Upper lobe of right lung (tissue), 1 donor: ENCODE results near the gene MEN1. TPM values are rescaled to one million over a fixed set of nuclear protein-coding genes. Genes with fewer than 3 reads are reported as not detected.

ENCODE experiments used
- ATAC-seq: fragments of 200-7000 bp; cut with Tn5 transposase; one replicate; pipeline ENCODE4 v1.9.1; 2020; ENCODE audit warnings: mild to moderate bottlenecking, moderate library complexity
- DNase-seq: peaks from one replicate; pipeline ENCODE4 v3.0.0-alpha.2; 2020
- H3K27ac ChIP-seq: fragments of 200-600 bp; one replicate; pipeline ENCODE4 v1.8.0; 2022
- H3K27me3 ChIP-seq: fragments of 200-600 bp; one replicate; pipeline ENCODE4 v1.8.0; 2022; ENCODE audit warnings: mild to moderate bottlenecking
- H3K36me3 ChIP-seq: fragments of 200-600 bp; one replicate; pipeline ENCODE4 v1.8.0; 2022
- H3K4me1 ChIP-seq: fragments of 200-600 bp; one replicate; pipeline ENCODE4 v1.8.0; 2022
- H3K4me3 ChIP-seq: fragments of 200-600 bp; one replicate; pipeline ENCODE4 v1.8.0; 2022; ENCODE audit warnings: mild to moderate bottlenecking
- H3K9me3 ChIP-seq: fragments of 200-600 bp; one replicate; pipeline ENCODE4 v1.8.0; 2022
- CTCF ChIP-seq: fragments of 200-600 bp; IDR thresholded peaks from one replicate; pipeline ENCODE4 v1.8.0; 2022; ENCODE audit warnings: antibody characterized with exemption
- intact Hi-C: fragments of 100-400 bp; cut with DNase I; formaldehyde crosslinking; loops from one replicate; pipeline ENCODE4 v1.11.0; 2022
- long read RNA-seq: library from polyadenylated mRNA; unstranded; transcript quantifications from one replicate; pipeline ENCODE4 v2.0.0, GENCODE V29; 2021
- total RNA-seq: library from RNA; stranded (reverse); fragmentation: NEBNext Ultra II Directional; extraction: Animal tissue kit (Norgen Biotek cat#: 25700); gene quantifications from one replicate; pipeline ENCODE4 v1.2.1, GENCODE V29; 2021
- donor health status: DM: no; HTN: yes; CAD: no; lungs with severe emphysema.

The MEN1 gene
- total RNA-seq, result 22.5 TPM
- long read RNA-seq, transcript MEN1-207 (9 exons, 3,150 nt), result major isoform, 17 of 66 reads
- long read RNA-seq, transcript MEN1-202 (10 exons, 3,148 nt), result minor isoform, 10 of 66 reads
- long read RNA-seq, partial matches to known transcripts, result 6 of 66 reads
- long read RNA-seq, other reads (novel, unspliced or antisense), result 31 of 66 reads

GRCh38 chr11:64810271-64810890, at the start of gene MEN1:
Gene MEN1, minus strand, starts transcription at chr11:64810551. Its CDS starts 442 bp downstream, at chr11:64810109.
- no peaks in the 10 kb centered on the region for H3K4me1 ChIP-seq
- peaks cover 11% of the 10 kb centered on the region for H3K36me3 ChIP-seq
- ATAC-seq (peak; percentile 99), DNase-seq (peak; percentile 98)
- TF ChIP-seq CTCF, result no peak
- intact Hi-C loops, result no loop called here
- H3K27ac ChIP-seq, result peak within 1 kb of the TSS; percentile 71
- H3K27me3 ChIP-seq, result no peaks in the 10 kb centered on the region
- H3K9me3 ChIP-seq, result no peaks in the 10 kb centered on the region
- peak within 1 kb of the TSS; percentile 77 for H3K4me3 ChIP-seq

GRCh38 chr11:64859542-64860414, 49.4 kb upstream of the MEN1 start:
- H3K9me3 ChIP-seq, result no peaks in the 10 kb centered on the region
- H3K36me3 ChIP-seq, result peaks cover 33% of the 10 kb centered on the region
- H3K4me3 ChIP-seq, result peak overlapping the region; percentile 3
- H3K27ac ChIP-seq, result peak overlapping the region; percentile 74
- intact Hi-C loops, result no loop called here
- ATAC-seq, result no peak
- no peak for TF ChIP-seq CTCF
- H3K4me1 ChIP-seq, result peaks cover 95% of the 10 kb centered on the region
- no peak for DNase-seq
- H3K27me3 ChIP-seq, result no peaks in the 10 kb centered on the region

- intact Hi-C loops, result no loop called here
- Histone ChIP-seq H3K36me3 (peaks cover 44% of the 10 kb centered on the region), H3K27me3 (no peaks in the 10 kb centered on the region), H3K27ac (peak overlapping the region; percentile 74), H3K4me3 (no peak overlapping the region), H3K9me3 (no peaks in the 10 kb centered on the region), H3K4me1 (peaks cover 95% of the 10 kb centered on the region)
- DNase-seq (no peak), ATAC-seq (no peak)
- no peak for TF ChIP-seq CTCF
Observed at GRCh38 chr11:64858467-64859263, 48.3 kb upstream of the MEN1 start.

GRCh38 chr11:64857485-64857884, 47.1 kb upstream of the MEN1 start:
- peaks cover 48% of the 10 kb centered on the region for H3K36me3 ChIP-seq
- H3K27me3 ChIP-seq, result no peaks in the 10 kb centered on the region
- intact Hi-C loops, result no loop called here
- DNase-seq, result no peak
- no peak for ATAC-seq
- TF ChIP-seq CTCF, result no peak
- no peaks in the 10 kb centered on the region for H3K9me3 ChIP-seq
- H3K4me1 ChIP-seq, result peaks cover 95% of the 10 kb centered on the region
- no peak overlapping the region for H3K4me3 ChIP-seq
- H3K27ac ChIP-seq, result peak overlapping the region; percentile 87

- no peaks in the 10 kb centered on the region for H3K27me3 ChIP-seq
- no peaks in the 10 kb centered on the region for H3K9me3 ChIP-seq
- no peak overlapping the region for H3K4me3 ChIP-seq
- H3K4me1 ChIP-seq, result peaks cover 92% of the 10 kb centered on the region
- intact Hi-C loops, result no loop called here
- peak overlapping the region; percentile 87 for H3K27ac ChIP-seq
- DNase-seq (peak; percentile 87), ATAC-seq (peak; percentile 77)
- TF ChIP-seq CTCF, result no peak
- H3K36me3 ChIP-seq, result peaks cover 48% of the 10 kb centered on the region
Observed at GRCh38 chr11:64856382-64857227, 46.3 kb upstream of the MEN1 start.
